Measurements from ENCODE around the gene PDE4B.

- no peak for TF ChIP-seq CTCF (conservative IDR thresholded peaks at IDR 0.05; ENCODE audit: low read depth, low read length)
- TF ChIP-seq EZH2 (IDR thresholded peaks at IDR 0.05; ENCODE audit: low read length, unreplicated experiment), result no peak
- TF ChIP-seq EZH2phosphoT487 (IDR thresholded peaks at IDR 0.05; ENCODE audit: borderline replicate concordance, low read length), result no peak
Observed at GRCh38 chr1:66275083-66275482, 482.4 kb downstream of the PDE4B start.

Data from PC-3 (cell line).